IMR-90 (cell line): Measurements from ENCODE around the gene PGBD4.

Experiments used
- BHLHE40 ChIP-seq: fragments of 150-350 bp; IDR thresholded peaks from 2 replicates; pipeline ENCODE4 v1.6.1; 2016; ENCODE audit warnings: mild to moderate bottlenecking, low read depth, low read length
- CEBPB ChIP-seq: IDR thresholded peaks from 2 replicates; pipeline ENCODE4 v1.6.1; 2012; ENCODE audit warnings: low read depth, low read length, improper control_type of control experiment
- ELK1 ChIP-seq: fragments of 150-350 bp; IDR thresholded peaks from 2 replicates; pipeline ENCODE4 v1.6.1; 2016; ENCODE audit warnings: low read depth, mild to moderate bottlenecking, low read length, moderate library complexity, borderline replicate concordance
- FOS ChIP-seq: fragments of 150-350 bp; IDR thresholded peaks from 2 replicates; pipeline ENCODE4 v1.6.1; 2016; ENCODE audit warnings: low read depth, low read length
- MAFK ChIP-seq: IDR thresholded peaks from 2 replicates; pipeline ENCODE4 v1.6.1; 2012; ENCODE audit warnings: low read depth, low read length, improper control_type of control experiment
- MAZ ChIP-seq: IDR thresholded peaks from 2 replicates; pipeline ENCODE4 v1.6.1; 2012; ENCODE audit warnings: low read depth, mild to moderate bottlenecking, low read length, improper control_type of control experiment, moderate library complexity, borderline replicate concordance
- MXI1 ChIP-seq: IDR thresholded peaks from 2 replicates; pipeline ENCODE4 v1.6.1; 2012; ENCODE audit warnings: low read depth, mild to moderate bottlenecking, low read length, moderate library complexity, borderline replicate concordance
- NFE2L2 ChIP-seq: fragments of 150-350 bp; IDR thresholded peaks from 2 replicates; pipeline ENCODE4 v1.6.1; 2016; ENCODE audit warnings: low read depth, mild to moderate bottlenecking, low read length
- POLR2A ChIP-seq: IDR thresholded peaks from 2 replicates; pipeline ENCODE4 v1.6.1; 2012; ENCODE audit warnings: mild to moderate bottlenecking, low read depth, low read length
- RAD21 ChIP-seq: IDR thresholded peaks from 2 replicates; pipeline ENCODE4 v1.6.1; 2012; ENCODE audit warnings: low read length, improper control_type of control experiment
- RFX5 ChIP-seq: IDR thresholded peaks from 2 replicates; pipeline ENCODE4 v1.8.0; 2012; ENCODE audit warnings: low read depth, mild to moderate bottlenecking, low read length, moderate library complexity
- SMC3 ChIP-seq: fragments of 150-350 bp; IDR thresholded peaks from 2 replicates; pipeline ENCODE4 v1.6.1; 2016; ENCODE audit warnings: low read depth, mild to moderate bottlenecking, antibody characterized with exemption, low read length, moderate library complexity
- USF2 ChIP-seq: fragments of 150-350 bp; IDR thresholded peaks from 2 replicates; pipeline ENCODE4 v1.6.1; 2017; ENCODE audit warnings: mild to moderate bottlenecking, antibody characterized with exemption, low read length, low read depth
- TF ChIP-seq, protein P1 (sequence below): conservative IDR thresholded peaks from 2 replicates; pipeline ENCODE4 v1.5.1; 2012; ENCODE audit warnings: mild to moderate bottlenecking, low read depth, low read length, improper control_type of control experiment

DNA sequence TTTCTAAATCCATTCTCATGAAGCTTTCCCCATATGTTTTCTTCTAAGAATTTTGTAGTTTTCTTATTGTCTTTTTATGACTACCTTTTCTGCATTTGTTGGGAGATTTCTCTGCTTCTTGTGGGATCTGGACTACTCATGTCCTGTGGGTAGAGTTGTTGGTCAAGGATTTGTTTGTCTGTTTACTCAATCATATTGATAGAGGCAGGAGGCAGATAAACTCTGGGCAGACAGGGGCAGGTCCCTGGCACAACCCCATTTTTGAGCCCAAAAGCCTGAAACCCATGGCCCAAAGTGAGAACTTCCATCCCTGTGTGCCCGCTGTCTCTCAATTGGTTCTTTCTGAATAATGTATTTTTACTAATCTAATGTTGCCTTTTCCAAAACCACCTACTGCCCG lies 12.3 kb downstream of the PGBD4 start:
- TF ChIP-seq RAD21 (no peak), POLR2A (no peak), BHLHE40 (no peak), SMC3 (no peak), NFE2L2 (no peak), ELK1 (no peak), FOS (no peak), MXI1 (no peak), CEBPB (no peak), MAFK (no peak), USF2 (no peak), MAZ (no peak), RFX5 (no peak)
- TF ChIP-seq, protein P1, sequence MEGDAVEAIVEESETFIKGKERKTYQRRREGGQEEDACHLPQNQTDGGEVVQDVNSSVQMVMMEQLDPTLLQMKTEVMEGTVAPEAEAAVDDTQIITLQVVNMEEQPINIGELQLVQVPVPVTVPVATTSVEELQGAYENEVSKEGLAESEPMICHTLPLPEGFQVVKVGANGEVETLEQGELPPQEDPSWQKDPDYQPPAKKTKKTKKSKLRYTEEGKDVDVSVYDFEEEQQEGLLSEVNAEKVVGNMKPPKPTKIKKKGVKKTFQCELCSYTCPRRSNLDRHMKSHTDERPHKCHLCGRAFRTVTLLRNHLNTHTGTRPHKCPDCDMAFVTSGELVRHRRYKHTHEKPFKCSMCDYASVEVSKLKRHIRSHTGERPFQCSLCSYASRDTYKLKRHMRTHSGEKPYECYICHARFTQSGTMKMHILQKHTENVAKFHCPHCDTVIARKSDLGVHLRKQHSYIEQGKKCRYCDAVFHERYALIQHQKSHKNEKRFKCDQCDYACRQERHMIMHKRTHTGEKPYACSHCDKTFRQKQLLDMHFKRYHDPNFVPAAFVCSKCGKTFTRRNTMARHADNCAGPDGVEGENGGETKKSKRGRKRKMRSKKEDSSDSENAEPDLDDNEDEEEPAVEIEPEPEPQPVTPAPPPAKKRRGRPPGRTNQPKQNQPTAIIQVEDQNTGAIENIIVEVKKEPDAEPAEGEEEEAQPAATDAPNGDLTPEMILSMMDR: no peak
